GM12872 (cell line): Measurements from ENCODE around the gene FRMD4B.

ENCODE experiments used
- CTCF ChIP-seq: IDR thresholded peaks from 3 replicates; pipeline ENCODE4 v1.5.1; 2011; ENCODE audit warnings: low read depth, mild to moderate bottlenecking, low read length, moderate library complexity; ENCODE audit not compliant: insufficient read depth

The FRMD4B gene

GRCh38 chr3:69359916-69360315 lies 26.0 kb downstream of the FRMD4B start:
- TF ChIP-seq CTCF: no peak

GRCh38 chr3:69359339-69359893 lies 26.5 kb downstream of the FRMD4B start:
- no peak for TF ChIP-seq CTCF

GRCh38 chr3:69357196-69357595 lies 28.7 kb downstream of the FRMD4B start:
- no peak for TF ChIP-seq CTCF

- TF ChIP-seq CTCF: no peak
Observed at GRCh38 chr3:69354948-69355347, 30.9 kb downstream of the FRMD4B start.

GRCh38 chr3:69353503-69353902 lies 32.4 kb downstream of the FRMD4B start:
- no peak for TF ChIP-seq CTCF

- no peak for TF ChIP-seq CTCF
Observed at GRCh38 chr3:69353088-69353478, 32.8 kb downstream of the FRMD4B start.

- TF ChIP-seq CTCF: no peak
Observed at GRCh38 chr3:69352305-69353087, 33.4 kb downstream of the FRMD4B start.
